ENCODE measurements around the gene SPATA6L. TPM values are rescaled to one million over a fixed set of nuclear protein-coding genes. Genes with fewer than 3 reads are reported as not detected.

SPATA6L gene
- total and polyA plus RNA-seq, 2 experiments from 2014 or later, result 1.7 to 1.9 TPM

DNA sequence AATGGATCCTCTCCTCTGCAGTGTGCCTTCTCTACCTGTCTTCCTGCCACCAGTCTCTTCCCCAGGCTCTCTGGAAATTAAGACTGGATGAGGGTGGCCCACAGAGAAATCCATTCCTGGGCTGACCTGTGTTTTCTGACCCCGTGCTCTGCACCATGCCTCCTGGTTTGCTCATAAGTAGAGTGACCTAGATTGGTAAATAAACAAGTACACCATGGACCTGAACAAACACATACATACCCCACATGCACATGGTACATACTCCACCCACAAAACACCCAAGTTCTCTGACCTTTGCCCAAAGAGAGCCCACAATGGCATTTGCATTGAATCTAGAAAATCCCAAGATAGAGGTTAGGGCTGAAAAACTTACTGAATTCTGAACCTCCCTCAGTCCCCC lies 81.6 kb downstream of the SPATA6L start:
- no peak overlapping the region for H3K4me3 Mint-ChIP-seq
- no peaks in the 10 kb centered on the region for H3K36me3 Mint-ChIP-seq (ENCODE audit: low read depth)
- H3K4me3 ChIP-seq, result no peak overlapping the region
- H3K27me3 Mint-ChIP-seq (ENCODE audit: insufficient read depth, low read depth, poor library complexity), result no peaks in the 10 kb centered on the region
- DNase-seq (ENCODE audit: low spot score) (no peak), ATAC-seq (no peak)
- no peaks in the 10 kb centered on the region for H3K36me3 ChIP-seq (ENCODE audit: insufficient read depth)
- peaks cover 7% of the 10 kb centered on the region for H3K4me1 ChIP-seq (ENCODE audit: insufficient read depth)
- H3K9me3 Mint-ChIP-seq, result no peaks in the 10 kb centered on the region
- no peak overlapping the region for H2AFZ ChIP-seq
- H3K9me2 ChIP-seq (ENCODE audit: insufficient read depth), result no peaks in the 10 kb centered on the region
- no peak overlapping the region for H3K27ac ChIP-seq (ENCODE audit: low read depth)
- H4K20me1 ChIP-seq (replicated peaks; ENCODE audit: insufficient read depth), result no peaks in the 10 kb centered on the region
- H3K4me1 Mint-ChIP-seq, result peaks cover 5% of the 10 kb centered on the region; the same call in 1 of the 3 replicates
- H3K27me3 ChIP-seq (ENCODE audit: insufficient read depth), result no peaks in the 10 kb centered on the region
- no peaks in the 10 kb centered on the region for H3F3A ChIP-seq (replicated peaks; ENCODE audit: low read depth)
- H3K4me2 ChIP-seq, result no peak overlapping the region
- TF ChIP-seq NANOG (IDR thresholded peaks at IDR 0.05; ENCODE audit: borderline replicate concordance), result no peak
- no peak for TF ChIP-seq EZH2phosphoT487 (IDR thresholded peaks at IDR 0.05; ENCODE audit: unreplicated experiment)
- no peak for TF ChIP-seq STAT1 (IDR thresholded peaks at IDR 0.05; ENCODE audit: unreplicated experiment)
- no peak for TF ChIP-seq ZNF114 (CRISPR knock-in tag; IDR thresholded peaks at IDR 0.05)
- TF ChIP-seq, protein P1, sequence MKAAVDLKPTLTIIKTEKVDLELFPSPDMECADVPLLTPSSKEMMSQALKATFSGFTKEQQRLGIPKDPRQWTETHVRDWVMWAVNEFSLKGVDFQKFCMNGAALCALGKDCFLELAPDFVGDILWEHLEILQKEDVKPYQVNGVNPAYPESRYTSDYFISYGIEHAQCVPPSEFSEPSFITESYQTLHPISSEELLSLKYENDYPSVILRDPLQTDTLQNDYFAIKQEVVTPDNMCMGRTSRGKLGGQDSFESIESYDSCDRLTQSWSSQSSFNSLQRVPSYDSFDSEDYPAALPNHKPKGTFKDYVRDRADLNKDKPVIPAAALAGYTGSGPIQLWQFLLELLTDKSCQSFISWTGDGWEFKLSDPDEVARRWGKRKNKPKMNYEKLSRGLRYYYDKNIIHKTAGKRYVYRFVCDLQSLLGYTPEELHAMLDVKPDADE (IDR thresholded peaks at IDR 0.05), result no peak
- TF ChIP-seq, protein P2, sequence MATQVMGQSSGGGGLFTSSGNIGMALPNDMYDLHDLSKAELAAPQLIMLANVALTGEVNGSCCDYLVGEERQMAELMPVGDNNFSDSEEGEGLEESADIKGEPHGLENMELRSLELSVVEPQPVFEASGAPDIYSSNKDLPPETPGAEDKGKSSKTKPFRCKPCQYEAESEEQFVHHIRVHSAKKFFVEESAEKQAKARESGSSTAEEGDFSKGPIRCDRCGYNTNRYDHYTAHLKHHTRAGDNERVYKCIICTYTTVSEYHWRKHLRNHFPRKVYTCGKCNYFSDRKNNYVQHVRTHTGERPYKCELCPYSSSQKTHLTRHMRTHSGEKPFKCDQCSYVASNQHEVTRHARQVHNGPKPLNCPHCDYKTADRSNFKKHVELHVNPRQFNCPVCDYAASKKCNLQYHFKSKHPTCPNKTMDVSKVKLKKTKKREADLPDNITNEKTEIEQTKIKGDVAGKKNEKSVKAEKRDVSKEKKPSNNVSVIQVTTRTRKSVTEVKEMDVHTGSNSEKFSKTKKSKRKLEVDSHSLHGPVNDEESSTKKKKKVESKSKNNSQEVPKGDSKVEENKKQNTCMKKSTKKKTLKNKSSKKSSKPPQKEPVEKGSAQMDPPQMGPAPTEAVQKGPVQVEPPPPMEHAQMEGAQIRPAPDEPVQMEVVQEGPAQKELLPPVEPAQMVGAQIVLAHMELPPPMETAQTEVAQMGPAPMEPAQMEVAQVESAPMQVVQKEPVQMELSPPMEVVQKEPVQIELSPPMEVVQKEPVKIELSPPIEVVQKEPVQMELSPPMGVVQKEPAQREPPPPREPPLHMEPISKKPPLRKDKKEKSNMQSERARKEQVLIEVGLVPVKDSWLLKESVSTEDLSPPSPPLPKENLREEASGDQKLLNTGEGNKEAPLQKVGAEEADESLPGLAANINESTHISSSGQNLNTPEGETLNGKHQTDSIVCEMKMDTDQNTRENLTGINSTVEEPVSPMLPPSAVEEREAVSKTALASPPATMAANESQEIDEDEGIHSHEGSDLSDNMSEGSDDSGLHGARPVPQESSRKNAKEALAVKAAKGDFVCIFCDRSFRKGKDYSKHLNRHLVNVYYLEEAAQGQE (IDR thresholded peaks at IDR 0.05; ENCODE audit: unreplicated experiment), result no peak
- no peak overlapping the region for H3K27ac Mint-ChIP-seq
- no peaks in the 10 kb centered on the region for H3K79me2 ChIP-seq (replicated peaks; ENCODE audit: insufficient read depth)

DNA sequence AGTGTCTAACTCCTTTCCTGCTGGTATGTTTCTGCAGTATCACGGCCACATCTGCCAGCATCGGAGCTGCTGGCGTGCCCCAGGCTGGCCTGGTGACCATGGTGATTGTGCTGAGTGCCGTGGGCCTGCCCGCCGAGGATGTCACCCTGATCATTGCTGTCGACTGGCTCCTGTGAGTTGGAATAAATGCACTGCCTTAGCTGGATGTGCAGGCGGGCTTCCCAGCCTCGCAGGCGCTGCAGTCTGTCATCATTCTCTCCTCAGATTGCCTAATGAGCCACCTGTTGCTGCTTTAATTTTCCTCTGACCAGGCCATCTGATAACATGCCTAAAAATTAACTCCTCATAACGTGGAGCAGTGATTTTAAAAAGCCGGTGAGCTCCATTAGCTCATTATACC lies 83.3 kb downstream of the SPATA6L start:
- no peaks in the 10 kb centered on the region for H3K36me3 ChIP-seq (ENCODE audit: insufficient read depth)
- no peak overlapping the region for H3K4me3 ChIP-seq
- no peak overlapping the region for H2AFZ ChIP-seq
- H3K27ac ChIP-seq (ENCODE audit: low read depth), result no peak overlapping the region
- no peaks in the 10 kb centered on the region for H3K27me3 ChIP-seq (ENCODE audit: insufficient read depth)
- peaks cover 5% of the 10 kb centered on the region; the same call in 1 of the 2 replicates for H3K4me1 ChIP-seq (ENCODE audit: insufficient read depth)
- DNase-seq (ENCODE audit: low spot score) (no peak), ATAC-seq (no peak)
- Mint-ChIP-seq H3K36me3 (ENCODE audit: low read depth) (no peaks in the 10 kb centered on the region), H3K4me3 (no peak overlapping the region), H3K4me1 (no peaks in the 10 kb centered on the region), H3K27ac (no peak overlapping the region), H3K9me3 (no peaks in the 10 kb centered on the region), H3K27me3 (ENCODE audit: insufficient read depth, low read depth, poor library complexity) (no peaks in the 10 kb centered on the region)
- no peaks in the 10 kb centered on the region for H3F3A ChIP-seq (replicated peaks; ENCODE audit: low read depth)
- H3K79me2 ChIP-seq (replicated peaks; ENCODE audit: insufficient read depth), result no peaks in the 10 kb centered on the region
- H4K20me1 ChIP-seq (replicated peaks; ENCODE audit: insufficient read depth), result no peaks in the 10 kb centered on the region
- no peaks in the 10 kb centered on the region for H3K9me2 ChIP-seq (ENCODE audit: insufficient read depth)
- no peak overlapping the region for H3K4me2 ChIP-seq
- no peak for TF ChIP-seq STAT1 (IDR thresholded peaks at IDR 0.05; ENCODE audit: unreplicated experiment)
- no peak for TF ChIP-seq ZNF114 (CRISPR knock-in tag; IDR thresholded peaks at IDR 0.05)
- TF ChIP-seq, protein P3, sequence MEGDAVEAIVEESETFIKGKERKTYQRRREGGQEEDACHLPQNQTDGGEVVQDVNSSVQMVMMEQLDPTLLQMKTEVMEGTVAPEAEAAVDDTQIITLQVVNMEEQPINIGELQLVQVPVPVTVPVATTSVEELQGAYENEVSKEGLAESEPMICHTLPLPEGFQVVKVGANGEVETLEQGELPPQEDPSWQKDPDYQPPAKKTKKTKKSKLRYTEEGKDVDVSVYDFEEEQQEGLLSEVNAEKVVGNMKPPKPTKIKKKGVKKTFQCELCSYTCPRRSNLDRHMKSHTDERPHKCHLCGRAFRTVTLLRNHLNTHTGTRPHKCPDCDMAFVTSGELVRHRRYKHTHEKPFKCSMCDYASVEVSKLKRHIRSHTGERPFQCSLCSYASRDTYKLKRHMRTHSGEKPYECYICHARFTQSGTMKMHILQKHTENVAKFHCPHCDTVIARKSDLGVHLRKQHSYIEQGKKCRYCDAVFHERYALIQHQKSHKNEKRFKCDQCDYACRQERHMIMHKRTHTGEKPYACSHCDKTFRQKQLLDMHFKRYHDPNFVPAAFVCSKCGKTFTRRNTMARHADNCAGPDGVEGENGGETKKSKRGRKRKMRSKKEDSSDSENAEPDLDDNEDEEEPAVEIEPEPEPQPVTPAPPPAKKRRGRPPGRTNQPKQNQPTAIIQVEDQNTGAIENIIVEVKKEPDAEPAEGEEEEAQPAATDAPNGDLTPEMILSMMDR (conservative IDR thresholded peaks at IDR 0.05; ENCODE audit: low read depth in 2 of 2), result no peak
- TF ChIP-seq, protein P1 (IDR thresholded peaks at IDR 0.05), result no peak
- no peak for TF ChIP-seq CREB1 (CRISPR knock-in tag; IDR thresholded peaks at IDR 0.05; ENCODE audit: low read depth)
- TF ChIP-seq ZNF331 (CRISPR knock-in tag; IDR thresholded peaks at IDR 0.05; ENCODE audit: low read depth), result no peak
- TF ChIP-seq, protein P2 (IDR thresholded peaks at IDR 0.05; ENCODE audit: unreplicated experiment), result no peak
